Activated CD8-positive, alpha-beta memory T cell treated with anti-CD3 and anti-CD28 coated beads, Interleukin-2, amount 50 U/mL, for 1 hour (primary cell): ENCODE results near the gene DAGLA.

Experiments used
- DNase-seq: peaks from one replicate; pipeline ENCODE4 v3.0.0-alpha.2; 2020; ENCODE audit errors: extremely low read depth

DAGLA gene

DNA sequence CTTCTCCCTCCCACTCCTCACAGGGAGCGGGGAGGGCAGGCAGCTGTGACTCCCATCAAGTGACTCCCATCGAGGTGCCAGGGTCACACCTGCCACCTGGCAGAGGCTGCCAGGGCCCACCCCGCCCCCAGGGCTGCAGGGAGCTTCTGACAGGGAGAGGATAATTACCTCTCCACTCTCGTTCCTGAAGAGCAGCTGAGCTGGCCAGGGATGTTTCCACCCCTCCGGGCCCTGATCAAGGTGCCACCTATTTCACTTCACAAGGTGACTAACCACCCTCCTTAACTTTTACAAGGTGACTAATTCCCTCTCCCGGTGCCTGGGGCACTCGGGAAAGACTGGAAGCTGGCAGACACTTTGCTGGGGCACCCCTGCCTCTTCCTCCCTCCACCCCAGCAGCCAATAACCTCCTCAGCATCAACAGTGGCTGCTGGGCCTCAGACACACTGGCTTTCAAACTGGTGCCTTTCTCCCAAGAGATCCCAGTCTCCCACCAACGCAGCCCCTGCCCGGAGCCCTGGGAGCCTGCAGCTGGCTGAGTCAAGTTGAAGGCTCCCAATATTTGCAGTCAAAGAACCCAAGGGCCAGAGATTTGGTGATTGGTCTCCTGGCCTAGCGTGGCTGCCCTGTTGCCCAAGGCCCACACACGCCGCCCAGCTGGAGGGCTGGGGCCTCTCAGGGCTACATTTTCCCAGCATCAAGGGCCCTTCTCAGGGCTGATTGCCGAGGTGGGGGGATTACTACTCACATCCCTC is 50.2 kb downstream of the DAGLA start:
- DNase-seq, result no peak

DNA sequence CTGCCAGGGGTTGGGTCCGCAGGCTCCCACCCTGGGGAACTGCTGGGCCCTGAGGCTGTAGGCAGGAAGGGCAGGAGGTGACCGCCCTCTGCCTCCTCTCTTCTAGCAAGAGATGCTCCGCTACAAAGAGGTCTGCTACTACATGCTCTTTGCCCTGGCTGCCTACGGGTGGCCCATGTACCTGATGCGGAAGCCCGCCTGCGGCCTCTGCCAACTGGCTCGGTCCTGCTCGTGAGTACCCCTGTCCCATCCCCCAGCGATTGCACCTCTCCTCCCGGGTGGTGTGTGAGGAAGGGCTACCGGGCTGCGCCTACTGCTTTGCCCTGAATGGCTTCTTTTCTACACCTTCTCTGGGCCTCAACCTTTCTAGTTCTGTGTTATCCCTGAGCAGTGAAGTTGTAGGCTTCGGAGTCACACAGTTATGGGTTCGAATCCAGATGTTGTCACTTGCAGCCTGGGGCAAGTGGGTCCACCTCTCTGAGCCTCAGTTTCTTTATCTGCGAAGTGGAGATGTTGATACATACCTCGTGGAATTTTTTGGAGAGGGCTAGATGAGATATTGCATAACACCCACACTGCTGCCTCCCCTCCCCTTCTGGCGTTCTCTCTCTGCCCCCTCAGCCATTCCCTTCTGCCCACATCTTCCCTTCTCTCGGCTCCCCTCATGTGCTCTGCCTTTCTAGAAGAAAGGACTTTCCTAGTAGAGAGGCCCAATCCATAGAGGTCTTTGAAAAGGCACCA is 51.2 kb downstream of the DAGLA start:
- DNase-seq, result no peak

DNA sequence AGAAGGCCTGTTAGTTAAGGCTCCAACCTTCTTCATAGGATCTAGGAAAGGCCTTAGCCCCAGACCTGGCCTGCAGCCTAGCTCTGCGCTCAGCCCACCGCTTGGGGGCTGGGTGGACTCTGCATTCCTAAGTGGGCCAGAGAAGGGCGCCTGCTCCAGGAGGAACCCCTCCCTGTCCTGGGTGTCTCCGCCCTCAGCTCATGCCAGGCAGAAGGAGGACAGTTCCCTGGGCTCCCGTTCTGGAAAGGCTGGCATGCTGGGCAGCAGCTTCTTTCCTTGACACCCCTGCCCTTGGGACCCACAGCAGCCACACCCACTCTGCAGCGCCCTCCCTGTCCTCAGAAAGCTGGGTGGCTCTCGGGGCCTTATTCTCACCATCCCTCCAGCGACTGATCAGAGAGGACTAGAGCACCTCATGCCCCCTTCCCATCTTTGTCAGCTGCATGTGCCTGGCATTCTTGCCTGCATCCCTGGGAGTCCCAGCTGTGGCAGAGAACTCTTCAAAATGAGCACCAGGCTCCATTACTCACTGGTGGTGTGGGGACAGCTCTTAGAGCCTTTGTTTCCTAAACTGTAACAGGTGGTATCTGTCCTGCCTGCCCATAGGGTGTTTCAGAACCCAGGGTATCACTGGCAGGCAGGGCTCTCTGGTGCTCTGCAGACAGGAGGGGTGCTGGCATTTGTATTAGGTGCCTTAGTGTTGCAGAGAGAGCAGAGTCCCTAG is 51.9 kb downstream of the DAGLA start:
- no peak for DNase-seq

DNA sequence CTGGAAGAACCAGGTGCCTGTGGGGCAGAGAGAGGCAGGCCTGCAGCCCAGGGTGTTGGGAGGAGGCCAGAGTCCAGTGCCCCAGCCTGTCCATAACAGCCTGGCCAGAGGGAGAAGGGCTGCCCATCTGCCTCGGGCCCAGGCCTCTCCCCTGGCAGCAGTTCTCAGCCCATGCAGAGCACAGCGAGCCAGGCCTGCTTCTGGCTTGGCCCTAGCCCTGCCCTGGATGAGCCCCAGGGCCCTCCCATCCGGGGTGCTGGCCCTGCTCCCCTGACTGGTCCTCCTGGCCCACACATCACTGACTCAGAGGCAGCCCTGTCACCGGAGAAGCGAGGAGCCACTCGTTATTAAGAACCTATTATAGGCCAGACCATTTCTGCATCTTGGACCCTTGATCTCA is 52.5 kb downstream of the DAGLA start:
- no peak for DNase-seq

DNA sequence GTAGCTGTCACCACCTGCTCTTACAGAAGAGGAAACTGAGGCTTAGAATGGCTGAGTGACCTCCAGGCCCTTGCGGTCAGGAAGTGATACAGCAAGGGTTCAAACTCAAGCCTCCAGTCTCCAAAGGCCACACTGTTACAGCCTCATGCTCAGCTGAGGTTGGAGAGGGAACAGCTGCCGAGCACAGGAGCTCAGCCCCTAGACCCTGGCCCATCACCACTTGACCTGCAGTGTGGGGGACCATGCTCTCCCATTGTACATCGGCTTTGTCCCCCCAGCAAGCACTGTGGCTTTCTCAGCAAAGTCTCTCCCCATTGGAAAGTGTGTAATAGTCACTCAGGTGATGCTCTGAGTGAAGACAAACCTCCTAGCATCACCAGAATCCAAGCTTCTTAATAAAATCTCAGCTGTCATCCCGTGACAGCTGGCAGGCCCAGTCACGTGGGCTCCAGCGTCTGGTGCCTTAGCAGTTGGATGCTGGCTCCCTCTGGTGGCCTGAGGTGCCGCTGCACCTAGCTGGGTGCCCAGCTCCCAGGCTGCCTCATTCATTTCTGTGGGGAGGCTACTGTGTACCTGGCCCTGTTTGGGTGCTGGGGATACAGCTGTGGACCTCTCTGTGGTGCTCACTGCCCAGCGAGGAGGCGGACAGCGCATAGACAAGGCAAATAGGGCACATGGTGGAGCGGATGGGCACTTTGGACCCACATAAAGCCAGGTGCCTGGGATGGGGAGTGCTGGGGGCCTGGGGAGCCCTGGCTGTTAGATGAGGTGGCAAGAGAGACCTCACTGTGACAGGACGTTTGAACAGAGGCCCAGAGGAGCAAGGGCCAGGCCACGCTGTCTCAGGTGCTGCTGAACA is 53.2 kb downstream of the DAGLA start:
- DNase-seq, result peak; percentile 45

DNA sequence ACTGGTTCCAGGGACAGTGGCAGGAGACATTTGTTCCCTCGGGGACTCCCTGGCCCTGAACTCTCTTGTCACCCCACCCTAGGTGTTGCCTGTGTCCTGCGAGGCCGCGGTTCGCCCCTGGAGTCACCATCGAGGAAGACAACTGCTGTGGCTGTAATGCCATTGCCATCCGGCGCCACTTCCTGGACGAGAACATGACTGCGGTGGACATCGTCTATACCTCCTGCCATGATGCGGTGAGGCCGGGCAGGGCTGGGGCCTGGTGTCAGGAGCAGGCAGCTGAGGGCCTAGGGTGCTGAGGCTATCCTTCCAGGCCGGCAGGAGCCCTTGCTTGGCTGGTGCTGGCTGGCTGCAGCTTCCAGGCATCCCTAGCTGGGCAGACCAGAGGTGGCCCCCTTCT is 54.6 kb downstream of the DAGLA start:
- no peak for DNase-seq

DNA sequence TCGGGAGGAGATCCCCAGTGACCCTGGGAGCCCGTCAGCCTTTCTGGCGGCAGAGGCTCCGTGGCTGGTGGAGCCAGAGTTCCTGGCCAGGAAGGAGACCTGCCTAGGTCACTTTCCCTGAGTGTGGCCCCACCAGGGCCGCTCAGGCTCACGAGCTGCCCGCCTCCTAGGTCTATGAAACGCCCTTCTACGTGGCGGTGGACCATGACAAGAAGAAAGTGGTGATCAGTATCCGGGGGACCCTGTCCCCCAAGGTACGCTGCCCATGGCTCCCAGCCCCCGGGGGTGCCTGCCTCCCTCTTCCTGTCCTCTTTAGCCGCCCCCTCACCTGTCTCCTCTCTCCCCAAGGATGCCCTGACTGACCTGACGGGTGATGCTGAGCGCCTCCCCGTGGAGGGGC is 55.2 kb downstream of the DAGLA start:
- no peak for DNase-seq

DNA sequence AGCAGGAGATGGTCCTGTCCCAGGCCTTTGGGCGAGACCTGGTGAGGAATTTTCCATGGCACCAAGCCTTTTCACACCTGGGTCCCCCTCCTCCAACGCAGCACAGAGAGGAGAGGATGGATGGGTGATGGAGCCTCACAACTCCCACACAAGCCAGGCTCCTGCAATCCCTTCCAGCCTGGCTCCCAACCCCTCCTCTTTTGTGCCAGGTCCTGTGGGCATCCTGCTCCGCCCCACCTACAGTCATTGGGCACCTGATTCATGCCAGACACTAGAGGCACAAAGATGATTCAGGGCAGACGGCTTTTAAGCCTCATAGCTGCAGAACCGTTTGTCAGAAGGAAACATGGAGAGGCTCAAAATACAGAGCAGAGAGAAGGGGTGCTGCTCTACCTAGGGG is 56.1 kb downstream of the DAGLA start:
- no peak for DNase-seq

DNA sequence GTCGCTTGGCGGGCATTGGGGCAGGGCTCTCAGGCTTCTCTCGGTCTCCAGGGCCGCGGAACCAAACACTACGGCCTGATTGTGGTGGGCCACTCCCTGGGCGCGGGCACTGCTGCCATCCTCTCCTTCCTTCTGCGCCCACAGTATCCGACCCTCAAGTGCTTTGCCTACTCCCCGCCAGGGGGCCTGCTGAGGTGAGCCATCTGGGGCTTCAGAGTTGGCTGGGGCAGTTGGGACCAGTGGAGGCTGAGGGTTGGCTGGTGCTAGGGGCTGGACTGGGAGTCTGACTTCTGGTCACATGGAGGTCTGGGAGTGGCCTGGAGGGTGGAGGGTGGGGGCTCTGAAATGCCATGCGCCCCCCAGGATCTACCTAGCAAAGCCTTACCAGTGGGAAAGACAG is 56.9 kb downstream of the DAGLA start:
- no peak for DNase-seq

DNA sequence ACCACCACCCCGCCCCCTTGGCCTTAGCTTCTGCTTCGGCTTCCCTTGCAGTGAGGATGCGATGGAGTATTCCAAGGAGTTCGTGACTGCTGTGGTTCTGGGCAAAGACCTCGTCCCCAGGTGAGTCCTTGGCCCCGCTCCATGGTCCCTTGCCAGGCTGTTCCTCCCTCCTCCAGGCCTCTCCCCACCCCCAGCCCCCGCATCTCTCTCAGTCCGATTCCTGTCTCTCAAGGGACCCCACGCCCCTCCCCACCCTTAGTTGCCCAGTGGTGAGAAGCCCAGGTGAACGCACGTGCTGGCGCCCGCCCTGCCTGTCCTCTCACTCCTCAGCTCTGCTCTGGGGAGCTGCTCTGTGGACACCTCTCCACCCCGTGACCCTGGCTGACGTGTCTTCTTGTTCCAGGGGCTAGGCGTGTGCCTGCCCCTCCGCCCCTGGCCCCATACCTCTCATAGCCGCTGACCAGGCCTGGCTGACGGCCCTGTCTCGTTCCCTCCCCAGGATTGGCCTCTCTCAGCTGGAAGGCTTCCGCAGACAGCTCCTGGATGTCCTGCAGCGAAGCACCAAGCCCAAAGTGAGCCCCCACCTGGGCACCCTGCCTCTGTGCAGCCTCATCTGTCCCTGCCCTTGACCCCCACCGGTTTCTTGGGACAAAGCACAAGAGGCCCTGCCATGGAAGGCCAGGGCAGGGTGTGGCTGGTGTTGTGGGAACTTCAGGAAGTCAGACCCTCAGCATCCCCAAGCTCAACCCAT is 57.6 kb downstream of the DAGLA start:
- no peak for DNase-seq

DNA sequence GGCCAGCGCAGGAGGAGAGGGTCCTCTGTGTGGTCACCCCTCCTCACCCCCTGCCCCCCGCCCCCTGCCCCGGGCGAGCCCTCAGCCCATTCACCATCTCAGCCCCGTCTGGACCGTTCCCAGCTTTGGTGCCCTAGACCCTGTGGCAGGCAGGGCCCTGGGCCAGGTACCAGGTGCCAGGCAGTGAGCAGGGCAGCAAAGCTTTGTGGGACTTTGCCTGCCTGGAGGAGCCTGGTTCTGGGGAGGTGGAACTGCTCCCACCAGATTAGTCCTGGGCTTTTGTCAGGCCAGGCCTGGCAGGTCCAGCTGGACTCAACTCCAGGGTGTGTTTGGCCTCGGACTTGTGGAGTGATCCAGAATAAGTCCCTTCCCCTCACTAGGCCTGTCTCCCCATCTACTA is 58.6 kb downstream of the DAGLA start:
- DNase-seq, result no peak

DNA sequence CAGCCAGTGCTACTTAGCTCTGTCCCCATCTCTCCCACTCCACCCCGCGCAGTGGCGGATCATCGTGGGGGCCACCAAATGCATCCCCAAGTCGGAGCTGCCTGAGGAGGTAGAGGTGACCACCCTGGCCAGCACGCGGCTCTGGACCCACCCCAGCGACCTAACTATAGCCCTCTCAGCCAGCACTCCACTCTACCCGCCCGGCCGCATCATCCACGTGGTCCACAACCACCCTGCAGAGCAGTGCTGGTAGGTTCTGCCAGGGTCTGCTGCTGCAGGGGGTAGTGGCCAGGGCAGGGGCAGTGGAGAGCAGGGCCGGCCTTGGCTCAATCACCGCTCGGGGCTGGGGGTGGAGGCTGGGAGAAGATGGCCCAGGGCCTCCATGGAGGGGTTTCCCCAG is 59.2 kb downstream of the DAGLA start:
- no peak for DNase-seq

DNA sequence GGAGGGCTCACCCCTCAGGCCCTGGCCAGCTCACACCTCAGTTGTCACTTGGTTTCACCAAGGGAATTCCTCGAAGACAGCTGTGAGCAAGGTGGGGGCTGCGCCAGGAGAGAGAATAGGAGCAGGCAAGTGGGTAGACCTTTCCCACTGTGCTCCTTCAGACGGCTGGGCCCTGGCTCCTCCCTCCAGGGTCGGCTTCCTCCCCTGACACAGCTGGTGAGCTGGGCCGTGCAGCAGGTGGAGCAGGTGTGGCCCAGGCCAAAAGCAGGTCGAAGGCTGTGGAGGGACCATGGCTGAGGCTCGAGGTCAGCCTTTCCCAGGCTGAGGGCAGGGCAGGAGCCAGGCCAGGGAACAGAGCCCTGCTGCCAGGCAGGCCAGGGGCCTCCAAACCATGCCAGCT is 59.8 kb downstream of the DAGLA start:
- no peak for DNase-seq

DNA sequence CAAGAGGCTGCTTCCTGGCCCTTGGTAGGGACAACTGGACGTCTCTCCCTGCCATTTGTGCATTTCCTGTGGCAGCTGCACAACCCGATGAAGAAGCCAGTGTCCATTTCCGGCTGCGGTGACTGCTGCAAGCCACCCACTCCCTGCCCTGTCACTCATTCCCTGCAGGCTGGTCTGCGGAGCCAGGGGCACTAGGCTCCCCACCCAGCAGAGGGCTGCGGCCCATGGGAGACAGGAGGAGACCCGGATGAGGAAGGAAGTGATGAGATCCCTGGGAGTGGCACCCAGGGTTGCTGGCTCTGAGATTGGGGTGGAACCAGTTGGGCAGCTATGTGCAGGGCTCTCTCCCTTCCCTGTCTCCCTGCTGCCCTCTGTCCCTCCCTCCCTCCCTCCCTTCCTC is 62.2 kb downstream of the DAGLA start:
- no peak for DNase-seq

DNA sequence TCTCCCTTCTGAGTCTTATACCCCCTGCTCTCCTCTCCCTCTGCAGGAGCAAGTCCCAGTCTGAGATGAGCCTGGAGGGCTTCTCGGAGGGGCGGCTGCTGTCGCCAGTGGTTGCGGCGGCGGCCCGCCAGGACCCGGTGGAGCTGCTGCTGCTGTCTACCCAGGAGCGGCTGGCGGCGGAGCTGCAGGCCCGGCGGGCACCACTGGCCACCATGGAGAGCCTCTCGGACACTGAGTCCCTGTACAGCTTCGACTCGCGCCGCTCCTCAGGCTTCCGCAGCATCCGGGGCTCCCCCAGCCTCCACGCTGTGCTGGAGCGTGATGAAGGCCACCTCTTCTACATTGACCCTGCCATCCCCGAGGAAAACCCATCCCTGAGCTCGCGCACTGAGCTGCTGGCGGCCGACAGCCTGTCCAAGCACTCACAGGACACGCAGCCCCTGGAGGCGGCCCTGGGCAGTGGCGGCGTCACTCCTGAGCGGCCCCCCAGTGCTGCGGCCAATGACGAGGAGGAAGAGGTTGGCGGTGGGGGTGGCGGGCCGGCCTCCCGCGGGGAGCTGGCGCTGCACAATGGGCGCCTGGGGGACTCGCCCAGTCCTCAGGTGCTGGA is 63.4 kb downstream of the DAGLA start:
- no peak for DNase-seq

DNA sequence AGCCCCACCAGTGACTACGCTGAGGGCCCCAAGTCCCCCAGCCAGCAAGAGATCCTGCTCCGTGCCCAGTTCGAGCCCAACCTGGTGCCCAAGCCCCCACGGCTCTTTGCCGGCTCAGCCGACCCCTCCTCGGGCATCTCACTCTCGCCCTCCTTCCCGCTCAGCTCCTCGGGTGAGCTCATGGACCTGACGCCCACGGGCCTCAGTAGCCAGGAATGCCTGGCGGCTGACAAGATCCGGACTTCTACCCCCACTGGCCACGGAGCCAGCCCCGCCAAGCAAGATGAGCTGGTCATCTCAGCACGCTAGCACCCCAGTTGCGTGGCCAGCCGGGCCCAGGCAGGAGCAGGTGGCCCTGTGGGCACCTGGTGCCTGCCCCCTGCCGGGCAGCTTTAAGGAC is 64.0 kb downstream of the DAGLA start:
- DNase-seq, result no peak

DNA sequence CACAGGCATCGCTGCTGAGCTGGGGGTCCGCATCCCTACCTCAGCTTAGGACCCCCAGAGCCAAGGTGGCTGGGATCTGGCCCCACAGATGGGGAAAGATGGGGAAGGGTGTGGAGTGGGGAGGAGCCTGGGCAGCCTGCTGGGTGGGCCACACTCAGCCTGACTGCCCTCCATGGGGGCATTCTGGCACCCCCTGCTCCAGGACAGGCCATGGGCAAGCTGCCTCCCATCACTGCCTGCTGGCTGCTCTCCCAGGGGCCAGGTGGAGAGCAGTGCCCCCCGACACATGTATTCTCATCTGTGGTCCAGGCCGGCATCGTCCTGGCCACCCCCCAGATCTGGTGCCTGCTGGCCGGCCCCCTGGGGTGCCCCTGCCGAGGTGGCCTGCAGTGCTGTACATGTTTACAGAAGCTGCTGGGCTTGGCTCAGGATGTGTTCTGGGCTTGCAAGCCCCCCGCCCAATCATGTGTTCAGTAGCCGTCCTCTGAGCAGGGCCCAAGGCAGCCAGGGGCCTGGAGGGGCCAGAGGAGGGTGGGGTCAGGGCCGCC is 64.5 kb downstream of the DAGLA start:
- no peak for DNase-seq

DNA sequence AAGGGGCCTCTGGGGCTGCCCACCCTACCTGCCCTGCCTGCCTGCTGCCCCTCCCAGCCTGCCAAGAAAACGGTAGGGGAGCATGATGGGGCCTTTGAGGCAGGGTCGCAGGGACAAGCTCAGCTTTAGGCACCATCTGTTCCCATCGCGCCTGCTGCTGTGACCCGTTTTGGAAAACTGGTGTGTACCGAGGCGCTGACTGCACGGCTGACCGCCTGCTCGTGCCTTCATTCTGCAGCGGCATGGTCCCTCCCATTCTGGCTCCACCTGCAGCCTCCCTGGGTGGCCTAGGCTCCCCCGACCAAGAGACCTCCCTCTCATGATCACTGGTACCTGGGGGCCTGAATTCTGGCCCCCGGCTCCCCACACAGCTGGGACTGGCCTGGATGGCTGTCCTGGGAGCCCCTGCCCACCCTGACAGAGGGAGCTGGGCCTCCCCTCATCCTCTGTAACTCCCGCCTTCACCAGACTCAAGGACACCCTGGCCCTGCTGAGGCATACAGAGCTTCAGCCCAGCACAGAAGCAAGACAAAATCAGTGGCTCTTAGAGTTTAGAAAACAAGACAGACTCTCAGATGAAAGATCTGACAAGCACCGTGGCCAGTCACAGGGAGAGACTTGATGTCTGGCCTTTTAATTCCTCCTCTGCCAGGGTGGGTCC is 65.7 kb downstream of the DAGLA start:
- no peak for DNase-seq

DNA sequence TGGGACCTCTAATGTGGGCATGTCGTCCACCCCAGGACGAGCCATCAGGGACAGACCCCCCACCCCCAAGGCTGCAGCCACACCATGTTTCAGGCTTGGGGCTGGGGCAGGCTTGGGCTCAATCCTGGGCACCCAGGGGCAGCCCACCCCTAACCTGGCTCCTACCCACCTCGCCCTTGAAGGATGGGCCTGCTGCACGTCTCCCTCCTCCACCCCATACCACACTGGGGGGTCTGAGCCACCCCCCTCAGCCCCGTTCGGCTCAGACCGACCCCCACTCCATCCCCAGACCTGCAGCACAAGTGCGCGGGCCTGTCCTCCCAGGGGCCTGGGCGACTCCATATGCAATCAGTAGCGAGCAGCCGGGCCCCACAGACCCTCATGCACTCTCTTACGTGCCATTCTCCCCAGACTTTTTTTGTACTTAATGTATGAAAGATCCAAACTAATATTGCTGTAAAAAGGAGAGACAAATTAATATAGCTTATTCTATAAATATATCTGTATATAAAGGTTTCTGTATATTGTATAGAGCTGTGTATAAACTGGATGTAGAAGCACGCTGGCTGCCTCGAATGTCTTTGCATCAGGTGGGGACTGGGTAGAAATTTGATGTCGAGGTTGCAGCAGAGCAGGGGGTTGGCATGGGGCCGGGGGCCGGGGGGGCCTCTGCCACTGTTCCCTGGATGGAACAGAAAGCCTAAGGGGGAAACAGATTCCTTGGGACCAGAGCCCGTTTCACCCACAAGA is 66.4 kb downstream of the DAGLA start:
- DNase-seq, result no peak
